ENCODE measurements around the gene PRSS3. TPM values are rescaled to one million over a fixed set of nuclear protein-coding genes. Genes with fewer than 3 reads are reported as not detected.
A peak's percentile ranks its signal among the peaks of the same experiment; 100 is the strongest.
"Not testable (repeated sequence)": the region's sequence is repeated elsewhere in the genome, so short reads cannot be mapped to it uniquely, and the experiment has no call there.

The PRSS3 gene
- total RNA-seq: not detected

GRCh38 chr9:33795281-33795680, at the start of gene PRSS3:
PRSS3 (plus strand) TSS chr9:33795561; CDS start chr9:33795574, 13 bp downstream.
- H3K4me3 Mint-ChIP-seq: no peak within 1 kb of the TSS
- CTCF ChIA-PET: interaction anchor here (1.2 kb wide), 1 partner anchor 19 kb away, joined by 3 read pairs; no protein-coding TSS in a partner anchor
- peaks cover 24% of the 10 kb centered on the region for H3K27me3 Mint-ChIP-seq
- no peak for DNase-seq
- no peak within 1 kb of the TSS for H3K27ac Mint-ChIP-seq
- H3K9me3 Mint-ChIP-seq: no peaks in the 10 kb centered on the region
- POLR2A ChIA-PET: no interaction called here
- H3K4me1 Mint-ChIP-seq: no peaks in the 10 kb centered on the region
- H3K36me3 Mint-ChIP-seq (ENCODE audit: low read depth): no peaks in the 10 kb centered on the region

- CTCF ChIA-PET: interaction anchor here (1.1 to 1.5 kb wide), 5 partner anchors 11 to 111 kb away, joined by 3 to 5 read pairs (median 4); no protein-coding TSS in a partner anchor
- peaks cover 69% of the 10 kb centered on the region for H3K27me3 Mint-ChIP-seq
- peaks cover 23% of the 10 kb centered on the region for H3K4me1 Mint-ChIP-seq
- no peaks in the 10 kb centered on the region for H3K9me3 Mint-ChIP-seq
- POLR2A ChIA-PET: no interaction called here
- peak overlapping the region; percentile 64 for H3K4me3 Mint-ChIP-seq
- no peak overlapping the region for H3K27ac Mint-ChIP-seq
- H3K36me3 Mint-ChIP-seq (ENCODE audit: low read depth): no peaks in the 10 kb centered on the region
- DNase-seq: peak; percentile 48
These were observed 46.6 kb upstream of the PRSS3 start for GRCh38 chr9:33748633-33749304.

- peaks cover 23% of the 10 kb centered on the region for H3K4me1 Mint-ChIP-seq
- CTCF ChIA-PET: interaction anchor here (1.1 to 1.5 kb wide), 5 partner anchors 12 to 112 kb away, joined by 3 to 5 read pairs (median 4); no protein-coding TSS in a partner anchor
- H3K9me3 Mint-ChIP-seq; H3K27ac Mint-ChIP-seq; H3K36me3 Mint-ChIP-seq (ENCODE audit: low read depth); POLR2A ChIA-PET: not testable (repeated sequence)
- H3K4me3 Mint-ChIP-seq: peak overlapping the region; percentile 64
- H3K27me3 Mint-ChIP-seq: peaks cover 68% of the 10 kb centered on the region
- DNase-seq: peak; percentile 44
These were observed 46.1 kb upstream of the PRSS3 start for GRCh38 chr9:33749305-33749654.

GRCh38 chr9:33750307-33750838, 45.0 kb upstream of the PRSS3 start:
- no peak overlapping the region for H3K4me3 Mint-ChIP-seq
- DNase-seq: no peak
- H3K9me3 Mint-ChIP-seq: no peaks in the 10 kb centered on the region
- CTCF ChIA-PET: interaction anchor here (1.4 kb wide), 1 partner anchor 13 kb away, joined by 4 read pairs; no protein-coding TSS in a partner anchor
- H3K27ac Mint-ChIP-seq: no peak overlapping the region
- H3K27me3 Mint-ChIP-seq: peaks cover 75% of the 10 kb centered on the region
- peaks cover 23% of the 10 kb centered on the region for H3K4me1 Mint-ChIP-seq
- H3K36me3 Mint-ChIP-seq (ENCODE audit: low read depth): no peaks in the 10 kb centered on the region
- POLR2A ChIA-PET: no interaction called here

GRCh38 chr9:33750839-33751339, 44.5 kb upstream of the PRSS3 start:
- DNase-seq: no peak
- H3K36me3 Mint-ChIP-seq (ENCODE audit: low read depth): no peaks in the 10 kb centered on the region
- H3K9me3 Mint-ChIP-seq: no peaks in the 10 kb centered on the region
- peaks cover 74% of the 10 kb centered on the region for H3K27me3 Mint-ChIP-seq
- peaks cover 23% of the 10 kb centered on the region for H3K4me1 Mint-ChIP-seq
- CTCF ChIA-PET: interaction anchor here (1.4 kb wide), 1 partner anchor 28 kb away, joined by 3 read pairs; no protein-coding TSS in a partner anchor
- no peak overlapping the region for H3K27ac Mint-ChIP-seq
- H3K4me3 Mint-ChIP-seq: no peak overlapping the region
- POLR2A ChIA-PET: no interaction called here

GRCh38 chr9:33751536-33752129, 43.7 kb upstream of the PRSS3 start:
- H3K4me3 Mint-ChIP-seq: no peak overlapping the region
- H3K4me1 Mint-ChIP-seq: peaks cover 23% of the 10 kb centered on the region
- ChIA-PET CTCF (interaction anchor here (1.4 kb wide), 1 partner anchor 27 kb away, joined by 3 read pairs; no protein-coding TSS in a partner anchor), POLR2A (no interaction called here)
- H3K27ac Mint-ChIP-seq: no peak overlapping the region
- peaks cover 74% of the 10 kb centered on the region for H3K27me3 Mint-ChIP-seq
- DNase-seq: no peak
- no peaks in the 10 kb centered on the region for H3K36me3 Mint-ChIP-seq (ENCODE audit: low read depth)
- no peaks in the 10 kb centered on the region for H3K9me3 Mint-ChIP-seq

- CTCF ChIA-PET: interaction anchor here (1.4 kb wide), 1 partner anchor 27 kb away, joined by 3 read pairs; no protein-coding TSS in a partner anchor
- DNase-seq: no peak
- H3K9me3 Mint-ChIP-seq: no peaks in the 10 kb centered on the region
These were observed 43.2 kb upstream of the PRSS3 start for GRCh38 chr9:33752130-33752637.

GRCh38 chr9:33752789-33753188, 42.6 kb upstream of the PRSS3 start:
- Mint-ChIP-seq H3K27me3 (peaks cover 78% of the 10 kb centered on the region), H3K4me1 (peaks cover 23% of the 10 kb centered on the region)
- H3K4me3 Mint-ChIP-seq; H3K9me3 Mint-ChIP-seq; POLR2A ChIA-PET; H3K36me3 Mint-ChIP-seq (ENCODE audit: low read depth); H3K27ac Mint-ChIP-seq; DNase-seq: not testable (repeated sequence)
- CTCF ChIA-PET: interaction anchor here (1.1 kb wide), 1 partner anchor 31 kb away, joined by 3 read pairs; no protein-coding TSS in a partner anchor

More at GRCh38 chr9:33752130-33752637, 43.2 kb upstream of the PRSS3 start:
- POLR2A ChIA-PET: no interaction called here
- Mint-ChIP-seq H3K27ac (no peak overlapping the region), H3K4me3 (no peak overlapping the region), H3K4me1 (peaks cover 23% of the 10 kb centered on the region), H3K36me3 (ENCODE audit: low read depth) (no peaks in the 10 kb centered on the region), H3K27me3 (peaks cover 78% of the 10 kb centered on the region)

GRCh38 chr9:33759648-33760047, 35.7 kb upstream of the PRSS3 start:
- H3K4me1 Mint-ChIP-seq; H3K9me3 Mint-ChIP-seq; DNase-seq; H3K36me3 Mint-ChIP-seq (ENCODE audit: low read depth); H3K27ac Mint-ChIP-seq; H3K4me3 Mint-ChIP-seq; POLR2A ChIA-PET; CTCF ChIA-PET: not testable (repeated sequence)
- peaks cover 27% of the 10 kb centered on the region for H3K27me3 Mint-ChIP-seq

GRCh38 chr9:33762343-33762742, 33.0 kb upstream of the PRSS3 start:
- Mint-ChIP-seq H3K9me3 (no peaks in the 10 kb centered on the region), H3K4me3 (no peak overlapping the region), H3K36me3 (ENCODE audit: low read depth) (no peaks in the 10 kb centered on the region), H3K27me3 (peaks cover 4% of the 10 kb centered on the region), H3K4me1 (no peaks in the 10 kb centered on the region), H3K27ac (no peak overlapping the region)
- ChIA-PET POLR2A (no interaction called here), CTCF (interaction anchor here (0.8 to 1.5 kb wide), 2 partner anchors 250 to 536 kb away, joined by 3 read pairs; no protein-coding TSS in a partner anchor)
- DNase-seq: no peak

- DNase-seq; H3K36me3 Mint-ChIP-seq (ENCODE audit: low read depth); H3K27me3 Mint-ChIP-seq; H3K27ac Mint-ChIP-seq; CTCF ChIA-PET; H3K4me3 Mint-ChIP-seq; H3K9me3 Mint-ChIP-seq; H3K4me1 Mint-ChIP-seq; POLR2A ChIA-PET: not testable (repeated sequence)
These were observed 31.7 kb upstream of the PRSS3 start for GRCh38 chr9:33763709-33764108.

GRCh38 chr9:33765411-33765810, 29.9 kb upstream of the PRSS3 start:
- Mint-ChIP-seq H3K27me3 (peaks cover 2% of the 10 kb centered on the region), H3K9me3 (no peaks in the 10 kb centered on the region), H3K4me3 (no peak overlapping the region), H3K4me1 (peaks cover 2% of the 10 kb centered on the region), H3K36me3 (ENCODE audit: low read depth) (no peaks in the 10 kb centered on the region), H3K27ac (no peak overlapping the region)
- ChIA-PET CTCF (no interaction called here), POLR2A (no interaction called here)
- DNase-seq: no peak
